IMR-90 (cell line): ENCODE measurements around the gene CST4. TPM values are rescaled to one million over a fixed set of nuclear protein-coding genes. Genes with fewer than 3 reads are reported as not detected.
"Not testable (repeated sequence)": the region's sequence is repeated elsewhere in the genome, so short reads cannot be mapped to it uniquely, and the experiment has no call there.

Source experiments
- ATAC-seq: fragments of 200-7000 bp; cut with Tn5 transposase; 2 replicates; pipeline ENCODE4 v1.9.1; 2020; ENCODE audit warnings: low read depth, mild to moderate bottlenecking, moderate library complexity
- BruUV-seq: library from RNA; stranded (reverse); fragments of 400-500 nt; replicated peaks from 2 replicates; lab custom pipeline; 2021; lab: Mats Ljungman, UMichigan
- CTCF ChIA-PET: fragments of 300-600 bp; formaldehyde crosslinking; extraction: SDS; loops from one replicate; lab custom pipeline; 2021; ENCODE audit warnings: antibody characterized with exemption; lab: Yijun Ruan, JAX
- POLR2A ChIA-PET: fragments of 300-600 bp; sonication (Branson Sonifier 250); formaldehyde crosslinking; loops from one replicate; lab custom pipeline; 2022; ENCODE audit warnings: antibody characterized with exemption; ENCODE audit not compliant: unreplicated experiment; lab: Charles Lee
- DNase-seq: peaks from one replicate; pipeline ENCODE4 v3.0.0; 2013
- H2AFZ ChIP-seq: replicated peaks from 2 replicates; pipeline ENCODE3; 2013; ENCODE audit warnings: low read length, mild to moderate bottlenecking; ENCODE audit not compliant: poor library complexity
- H2AK5ac ChIP-seq: 2 replicates; pipeline ENCODE4 v1.6.1; 2013; ENCODE audit warnings: low read depth, low read length, inconsistent platforms
- H2AK9ac ChIP-seq: replicated peaks from 2 replicates; pipeline ENCODE3; 2013; ENCODE audit warnings: mild to moderate bottlenecking, low read depth, low read length, moderate library complexity; ENCODE audit not compliant: poor library complexity
- H2BK120ac ChIP-seq: 2 replicates; pipeline ENCODE4 v1.6.1; 2013; ENCODE audit warnings: low read depth, low read length, inconsistent platforms
- H2BK15ac ChIP-seq: 3 replicates; pipeline ENCODE4 v1.6.1; 2013; ENCODE audit warnings: low read depth, low read length, inconsistent platforms
- H2BK20ac ChIP-seq: 2 replicates; pipeline ENCODE4 v1.6.1; 2013; ENCODE audit warnings: low read depth, mild to moderate bottlenecking, inconsistent platforms, low read length, moderate library complexity
- H2BK5ac ChIP-seq: 2 replicates; pipeline ENCODE4 v1.6.1; 2013; ENCODE audit warnings: mild to moderate bottlenecking, low read depth, low read length, inconsistent platforms; ENCODE audit not compliant: poor library complexity, severe bottlenecking
- H3K14ac ChIP-seq: replicated peaks from 2 replicates; pipeline ENCODE4 v1.6.1; 2013; ENCODE audit warnings: low read depth, low read length, inconsistent platforms
- H3K18ac ChIP-seq: 2 replicates; pipeline ENCODE4 v1.6.1; 2013; ENCODE audit warnings: low read depth, low read length, control low read depth
- H3K23ac ChIP-seq: 2 replicates; pipeline ENCODE4 v1.6.1; 2013; ENCODE audit warnings: low read depth, low read length, inconsistent platforms
- H3K27ac ChIP-seq: 2 replicates; pipeline ENCODE4 v1.5.1; 2013; ENCODE audit warnings: mild to moderate bottlenecking, control low read depth, low read length; ENCODE audit not compliant: insufficient read depth
- H3K27me3 ChIP-seq: 2 replicates; pipeline ENCODE4 v1.6.1; 2013; ENCODE audit warnings: low read length; ENCODE audit not compliant: control insufficient read depth, insufficient read depth
- H3K36me3 ChIP-seq: 2 replicates; pipeline ENCODE4 v1.6.1; 2013; ENCODE audit warnings: low read length, mixed read lengths; ENCODE audit not compliant: control insufficient read depth, insufficient read depth
- H3K4ac ChIP-seq: 2 replicates; pipeline ENCODE4 v1.6.1; 2013; ENCODE audit warnings: low read depth, low read length, inconsistent platforms
- H3K4me1 ChIP-seq: 2 replicates; pipeline ENCODE4 v1.6.1; 2013; ENCODE audit warnings: low read length, mixed read lengths; ENCODE audit not compliant: control insufficient read depth, insufficient read depth
- H3K4me2 ChIP-seq: 2 replicates; pipeline ENCODE4 v1.6.1; 2013; ENCODE audit warnings: low read depth, mild to moderate bottlenecking, control low read depth, low read length, moderate library complexity
- H3K4me3 ChIP-seq: 2 replicates; pipeline ENCODE4 v1.5.1; 2013; ENCODE audit warnings: low read depth, mild to moderate bottlenecking, control low read depth, low read length, moderate library complexity; ENCODE audit not compliant: insufficient read depth
- H3K56ac ChIP-seq: 2 replicates; pipeline ENCODE4 v1.6.1; 2013; ENCODE audit warnings: low read length, inconsistent platforms; ENCODE audit not compliant: insufficient read depth; ENCODE audit errors: extremely low read depth
- H3K79me1 ChIP-seq, 2 experiments: 2 replicates each; pipeline ENCODE4 v1.6.1; 2013; ENCODE audit warnings: low read length in 2 of 2, inconsistent platforms in 1 of 2, low read depth in 1 of 2
- H3K9ac ChIP-seq: 2 replicates; pipeline ENCODE4 v1.6.1; 2013; ENCODE audit warnings: low read depth, low read length, control low read depth
- H3K9me1 ChIP-seq: 2 replicates; pipeline ENCODE4 v1.6.1; 2013; ENCODE audit warnings: low read length, inconsistent platforms; ENCODE audit not compliant: insufficient read depth
- H3K9me3 ChIP-seq: 2 replicates; pipeline ENCODE4 v1.6.1; 2013; ENCODE audit warnings: low read length; ENCODE audit not compliant: control insufficient read depth, insufficient read depth
- H4K20me1 ChIP-seq: 2 replicates; pipeline ENCODE4 v1.6.1; 2013; ENCODE audit warnings: low read length, inconsistent platforms; ENCODE audit not compliant: insufficient read depth
- H4K5ac ChIP-seq: 2 replicates; pipeline ENCODE4 v1.6.1; 2013; ENCODE audit warnings: mild to moderate bottlenecking, low read depth, low read length, control low read depth
- H4K8ac ChIP-seq, 2 experiments: 2 replicates each; pipeline ENCODE4 v1.6.1; 2013; ENCODE audit warnings: low read depth in 2 of 2, low read length in 2 of 2, control low read depth in 1 of 2, inconsistent platforms in 1 of 2
- H4K91ac ChIP-seq: 2 replicates; pipeline ENCODE4 v1.6.1; 2013; ENCODE audit warnings: low read depth, low read length, inconsistent platforms; ENCODE audit not compliant: insufficient read depth
- BHLHE40 ChIP-seq: fragments of 150-350 bp; IDR thresholded peaks from 2 replicates; pipeline ENCODE4 v1.6.1; 2016; ENCODE audit warnings: mild to moderate bottlenecking, low read depth, low read length
- CEBPB ChIP-seq: IDR thresholded peaks from 2 replicates; pipeline ENCODE4 v1.6.1; 2012; ENCODE audit warnings: low read depth, low read length, improper control_type of control experiment
- CHD1 ChIP-seq: IDR thresholded peaks from 2 replicates; pipeline ENCODE4 v1.6.1; 2012; ENCODE audit warnings: low read depth, low read length, improper control_type of control experiment
- ELK1 ChIP-seq: fragments of 150-350 bp; IDR thresholded peaks from 2 replicates; pipeline ENCODE4 v1.6.1; 2016; ENCODE audit warnings: low read depth, mild to moderate bottlenecking, low read length, moderate library complexity, borderline replicate concordance
- MAFK ChIP-seq: IDR thresholded peaks from 2 replicates; pipeline ENCODE4 v1.6.1; 2012; ENCODE audit warnings: low read depth, low read length, improper control_type of control experiment
- RFX5 ChIP-seq: IDR thresholded peaks from 2 replicates; pipeline ENCODE4 v1.8.0; 2012; ENCODE audit warnings: low read depth, mild to moderate bottlenecking, low read length, moderate library complexity
- SMC3 ChIP-seq: fragments of 150-350 bp; IDR thresholded peaks from 2 replicates; pipeline ENCODE4 v1.6.1; 2016; ENCODE audit warnings: low read depth, mild to moderate bottlenecking, antibody characterized with exemption, low read length, moderate library complexity
- WGBS, 2 experiments: methylation state at CpG; one replicate each; pipeline versions ENCODE4 v1.1.5 to v1.1.7; 2013; ENCODE audit warnings: missing lambda C conversion rate in 2 of 2; ENCODE audit not compliant: insufficient read length in 1 of 2; ENCODE audit errors: extremely low coverage in 2 of 2; 5-methylcytosine and 5-hydroxymethylcytosine counted together
- dilution Hi-C: fragments of 300-500 bp; cut with HindIII; formaldehyde crosslinking; loops from one replicate; pipeline ENCODE4 v1.14.3; 2018; ENCODE audit warnings: low sequenced_read_pairs; ENCODE audit not compliant: unreplicated experiment
- in situ Hi-C: fragments of 300-500 bp; cut with MboI; formaldehyde crosslinking; loops from 3 replicates; pipeline ENCODE4 v1.14.3; 2019; ENCODE audit warnings: low sequenced_read_pairs, inconsistent platforms, mixed read lengths
- intact Hi-C: fragments of 100-400 bp; cut with micrococcal nuclease; formaldehyde crosslinking; loops from 2 replicates; pipeline ENCODE4 v1.10.0; 2022
- polyA plus RNA-seq, 3 experiments: library from polyadenylated mRNA; depleted of rRNA; stranded (reverse); fragments of >200 nt; gene quantifications; 2 replicates each; pipeline ENCODE4 v1.2.3, GENCODE V29; 2012; ENCODE audit warnings: low replicate concordance in 1 of 3
- total RNA-seq: library from RNA; depleted of rRNA; stranded (reverse); fragments of >200 nt; gene quantifications from 2 replicates; pipeline ENCODE4 v1.2.3, GENCODE V29; 2012

CST4 gene
- total and polyA plus RNA-seq, 2 of the 4 experiments (the other 2 are of a cell fraction), result not detected

- Histone ChIP-seq H3K14ac (no peak overlapping the region), H3K18ac (no peak overlapping the region), H2BK20ac (no peak overlapping the region), H3K23ac (no peak overlapping the region), H3K4ac (no peak overlapping the region), H3K9ac (no peak overlapping the region), H2AFZ (no peak overlapping the region), H4K8ac (no peak overlapping the region), H3K56ac (no peak overlapping the region), H3K27me3 (peaks cover 8% of the 10 kb centered on the region), H2AK9ac (no peak overlapping the region), H3K9me3 (no peaks in the 10 kb centered on the region), H2AK5ac (no peak overlapping the region), H3K4me3 (no peak overlapping the region), H4K20me1 (no peaks in the 10 kb centered on the region), H3K79me1 (no peaks in the 10 kb centered on the region), H3K27ac (no peak overlapping the region), H3K4me2 (no peak overlapping the region), H2BK5ac (no peak overlapping the region), H4K91ac (no peak overlapping the region), H3K36me3 (no peaks in the 10 kb centered on the region), H3K4me1 (no peaks in the 10 kb centered on the region; the same call in 1 of the 2 replicates), H2BK120ac (no peak overlapping the region), H3K9me1 (peaks cover 3% of the 10 kb centered on the region; the same call in 1 of the 2 replicates), H2BK15ac (no peak overlapping the region), H4K5ac (no peak overlapping the region)
- no peak for TF ChIP-seq BHLHE40
- no peak for TF ChIP-seq SMC3
- no peak for TF ChIP-seq CHD1
- no peak for TF ChIP-seq ELK1
- no peak for TF ChIP-seq CEBPB
- TF ChIP-seq MAFK, result no peak
- no peak for TF ChIP-seq RFX5
- intact Hi-C loops (no loop called here), in situ Hi-C loops (no loop called here), dilution Hi-C loops (no loop called here)
- ChIA-PET POLR2A (no interaction called here), CTCF (no interaction called here)
- no TSS peak for BruUV-seq
- WGBS, 2 experiments, result 40% methylated on average over 1 of the region's 4 CpGs; no CpG with 5 or more reads in 1 of the 2 experiments
- DNase-seq (no peak), ATAC-seq (no peak)
These were observed 2.6 kb downstream of the CST4 start for GRCh38 chr20:23686046-23686750.

- H3K4me2 ChIP-seq, H2BK5ac ChIP-seq, H2AFZ ChIP-seq, H3K4ac ChIP-seq, H4K5ac ChIP-seq, H2AK9ac ChIP-seq, H3K27me3 ChIP-seq, H3K36me3 ChIP-seq, dilution Hi-C loops, H3K9me1 ChIP-seq, H3K79me1 ChIP-seq, ATAC-seq, H4K8ac ChIP-seq, H4K91ac ChIP-seq, H3K9me3 ChIP-seq, H3K4me3 ChIP-seq, H2BK120ac ChIP-seq, H3K14ac ChIP-seq, H3K27ac ChIP-seq, H4K20me1 ChIP-seq, H3K56ac ChIP-seq, H3K4me1 ChIP-seq, intact Hi-C loops, H3K18ac ChIP-seq, H2AK5ac ChIP-seq, H2BK20ac ChIP-seq, BruUV-seq, H3K23ac ChIP-seq, H2BK15ac ChIP-seq, in situ Hi-C loops, DNase-seq, POLR2A ChIA-PET, H3K9ac ChIP-seq, CTCF ChIA-PET: not testable (repeated sequence)
- no CpG with 5 or more reads among the region's 4 CpGs for WGBS, 2 experiments
These were observed 3.3 kb downstream of the CST4 start for GRCh38 chr20:23685529-23685896.
